ENCODE measurements around the gene ATOH8. TPM values are rescaled to one million over a fixed set of nuclear protein-coding genes. Genes with fewer than 3 reads are reported as not detected.
"Not testable (repeated sequence)": the region's sequence is repeated elsewhere in the genome, so short reads cannot be mapped to it uniquely, and the experiment has no call there.

Gene ATOH8
- polyA plus RNA-seq, 2 of the 4 experiments (the other 2 are of a cell fraction) = 1.8 to 20.0 TPM

DNA sequence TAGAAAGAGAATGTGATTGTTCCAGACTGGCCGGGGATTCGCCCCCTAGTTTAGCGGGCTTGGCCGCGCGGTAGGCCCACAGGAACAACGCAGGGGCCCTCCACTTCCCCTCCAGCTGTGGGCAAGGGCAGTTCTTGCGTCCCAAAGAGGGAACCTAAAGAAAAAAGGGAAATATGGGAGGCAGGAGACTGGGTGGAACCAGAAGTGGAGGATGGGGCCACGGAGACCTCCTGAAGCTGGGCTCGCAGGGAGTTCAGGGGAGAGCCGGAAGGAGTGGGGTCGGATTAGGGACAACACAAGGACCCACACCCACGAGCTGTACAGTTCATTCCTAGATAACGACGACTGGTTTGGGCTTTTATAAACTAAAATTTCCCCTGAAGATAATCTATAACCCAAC, 41.5 kb upstream of the ATOH8 start:
- POLR2A ChIA-PET = no interaction called here
- no peaks in the 10 kb centered on the region for H3K9me3 ChIP-seq
- FAIRE-seq = no peak
- no peak overlapping the region for H3K4me3 ChIP-seq
- H3K4me2 ChIP-seq = no peak overlapping the region
- no peak for TF ChIP-seq CEBPB (IDR thresholded peaks at IDR 0.05)
- TF ChIP-seq ZC3H11A (IDR thresholded peaks at IDR 0.05) = no peak
- TF ChIP-seq FOSL2 (IDR thresholded peaks at IDR 0.05) = no peak
- TF ChIP-seq FOSL2 (CRISPR knock-in tag; IDR thresholded peaks at IDR 0.05) = no peak
- WGBS (ENCODE audit: missing lambda C conversion rate) = 85% methylated on average over 15 of the region's 15 CpGs
- peak overlapping the region in 1 of 2 experiments; percentile 68; a peak in 1 of 6 replicates for H3K27ac ChIP-seq
- peaks cover 23% of the 10 kb centered on the region for H3K4me1 ChIP-seq
- no peak for DNase-seq (ENCODE audit: low read depth in 1 of 2, low spot score in 1 of 2)
- CTCF ChIA-PET = interaction anchor here (0.8 to 16.3 kb wide), 15 partner anchors 10 to 367 kb away, joined by 3 to 241 read pairs (median 8); partner anchors contain the start of gene GNLY
- no peak for ATAC-seq

DNA sequence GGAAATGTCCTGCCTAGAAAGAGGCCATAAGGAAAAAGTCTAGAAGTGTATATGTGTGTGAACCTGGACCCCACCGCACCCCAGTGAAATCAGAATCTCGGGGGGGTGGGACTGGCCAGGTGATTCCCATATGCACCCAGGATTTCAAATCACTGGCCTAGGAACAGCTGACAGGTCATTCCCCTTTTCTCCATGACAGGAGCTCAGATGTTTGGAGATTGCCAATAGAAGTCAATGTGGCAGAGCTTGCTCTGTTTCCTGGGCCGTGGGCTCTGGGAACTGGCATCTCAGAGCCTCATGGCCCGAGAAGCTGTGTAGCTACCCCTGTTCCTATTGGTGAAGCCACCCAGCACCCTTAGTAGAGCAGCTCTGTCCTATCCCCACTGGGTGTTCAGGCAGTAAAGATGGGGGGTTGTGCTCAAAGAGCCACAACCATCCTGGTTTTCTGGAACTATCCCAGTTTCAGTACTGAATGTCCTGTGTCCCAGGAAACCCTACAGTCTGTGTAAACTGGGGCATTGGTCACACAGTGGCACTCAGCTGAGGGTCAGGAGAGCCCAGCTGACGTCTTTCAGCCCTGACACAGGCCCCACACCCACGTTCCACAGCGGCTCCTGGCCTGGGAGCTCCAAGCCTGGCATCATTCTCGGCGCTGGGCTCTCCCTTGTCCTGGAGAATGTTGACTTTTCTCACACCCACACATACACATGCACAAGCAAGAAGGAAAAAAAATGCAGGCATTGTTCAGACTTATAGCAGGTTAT, 40.8 kb upstream of the ATOH8 start:
- peak overlapping the region; percentile 11 to 68; a peak in 2 of 6 replicates for H3K27ac ChIP-seq
- CTCF ChIA-PET = interaction anchor here (0.7 to 16.3 kb wide), 14 partner anchors 9 to 366 kb away, joined by 3 to 241 read pairs (median 10); partner anchors contain the start of gene GNLY
- no peak overlapping the region for H3K4me3 ChIP-seq
- TF ChIP-seq HOXA7 (CRISPR knock-in tag; IDR thresholded peaks at IDR 0.05) = no peak
- TF ChIP-seq, protein P1, sequence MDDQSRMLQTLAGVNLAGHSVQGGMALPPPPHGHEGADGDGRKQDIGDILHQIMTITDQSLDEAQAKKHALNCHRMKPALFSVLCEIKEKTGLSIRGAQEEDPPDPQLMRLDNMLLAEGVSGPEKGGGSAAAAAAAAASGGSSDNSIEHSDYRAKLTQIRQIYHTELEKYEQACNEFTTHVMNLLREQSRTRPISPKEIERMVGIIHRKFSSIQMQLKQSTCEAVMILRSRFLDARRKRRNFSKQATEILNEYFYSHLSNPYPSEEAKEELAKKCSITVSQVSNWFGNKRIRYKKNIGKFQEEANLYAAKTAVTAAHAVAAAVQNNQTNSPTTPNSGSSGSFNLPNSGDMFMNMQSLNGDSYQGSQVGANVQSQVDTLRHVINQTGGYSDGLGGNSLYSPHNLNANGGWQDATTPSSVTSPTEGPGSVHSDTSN (IDR thresholded peaks at IDR 0.05) = no peak
- TF ChIP-seq POLR2A (IDR thresholded peaks at IDR 0.05; ENCODE audit: low read length) = no peak
- TF ChIP-seq ESRRA (IDR thresholded peaks at IDR 0.05; ENCODE audit: borderline replicate concordance, low read length) = no peak
- 48% methylated on average over 9 of the region's 9 CpGs for WGBS (ENCODE audit: missing lambda C conversion rate)
- H3K4me2 ChIP-seq = peak overlapping the region; percentile 20; the same call in 1 of the 3 replicates
- H3K9me3 ChIP-seq = no peaks in the 10 kb centered on the region
- no peak for FAIRE-seq
- peaks cover 16% of the 10 kb centered on the region; the same call in 2 of the 3 replicates for H3K4me1 ChIP-seq
- peak; percentile 35 to 43; a peak in 3 of 6 replicates for ATAC-seq
- DNase-seq (ENCODE audit: low read depth in 1 of 2, low spot score in 1 of 2) = peak in 1 of 2 experiments; percentile 54
- POLR2A ChIA-PET = no interaction called here

DNA sequence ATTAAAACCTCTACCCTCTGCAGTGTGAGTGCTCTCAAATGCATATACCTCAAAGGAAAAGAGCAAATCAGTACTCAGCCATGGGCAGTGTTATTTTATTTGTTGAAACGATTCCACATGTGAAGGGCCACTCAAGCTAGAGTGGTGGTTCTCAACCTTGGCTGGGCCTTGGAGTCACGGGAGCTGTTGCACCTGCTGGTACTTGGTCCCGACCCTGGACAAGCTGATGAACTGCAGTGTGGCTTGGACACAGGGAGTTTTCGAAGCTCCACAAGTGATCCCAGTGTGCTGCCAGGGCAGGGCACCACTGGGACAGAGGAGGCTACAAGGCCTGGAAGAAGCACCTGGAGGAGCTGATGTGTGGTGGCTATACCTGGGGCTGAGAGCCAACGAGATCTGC, 40.0 kb upstream of the ATOH8 start:
- POLR2A ChIA-PET = no interaction called here
- 72% methylated on average over 5 of the region's 5 CpGs for WGBS (ENCODE audit: missing lambda C conversion rate)
- ATAC-seq = no peak
- no peaks in the 10 kb centered on the region for H3K9me3 ChIP-seq
- H3K4me3 ChIP-seq = no peak overlapping the region
- FAIRE-seq = no peak
- DNase-seq (ENCODE audit: low read depth in 1 of 2, low spot score in 1 of 2) = no peak
- TF ChIP-seq, protein P2, sequence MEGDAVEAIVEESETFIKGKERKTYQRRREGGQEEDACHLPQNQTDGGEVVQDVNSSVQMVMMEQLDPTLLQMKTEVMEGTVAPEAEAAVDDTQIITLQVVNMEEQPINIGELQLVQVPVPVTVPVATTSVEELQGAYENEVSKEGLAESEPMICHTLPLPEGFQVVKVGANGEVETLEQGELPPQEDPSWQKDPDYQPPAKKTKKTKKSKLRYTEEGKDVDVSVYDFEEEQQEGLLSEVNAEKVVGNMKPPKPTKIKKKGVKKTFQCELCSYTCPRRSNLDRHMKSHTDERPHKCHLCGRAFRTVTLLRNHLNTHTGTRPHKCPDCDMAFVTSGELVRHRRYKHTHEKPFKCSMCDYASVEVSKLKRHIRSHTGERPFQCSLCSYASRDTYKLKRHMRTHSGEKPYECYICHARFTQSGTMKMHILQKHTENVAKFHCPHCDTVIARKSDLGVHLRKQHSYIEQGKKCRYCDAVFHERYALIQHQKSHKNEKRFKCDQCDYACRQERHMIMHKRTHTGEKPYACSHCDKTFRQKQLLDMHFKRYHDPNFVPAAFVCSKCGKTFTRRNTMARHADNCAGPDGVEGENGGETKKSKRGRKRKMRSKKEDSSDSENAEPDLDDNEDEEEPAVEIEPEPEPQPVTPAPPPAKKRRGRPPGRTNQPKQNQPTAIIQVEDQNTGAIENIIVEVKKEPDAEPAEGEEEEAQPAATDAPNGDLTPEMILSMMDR (IDR thresholded peaks at IDR 0.05) = no peak
- H3K4me2 ChIP-seq = peak overlapping the region; percentile 20; the same call in 1 of the 3 replicates
- CTCF ChIA-PET = interaction anchor here (1.0 to 16.3 kb wide), 14 partner anchors 7 to 114 kb away, joined by 3 to 241 read pairs (median 11); partner anchors contain the start of gene GNLY
- H3K4me1 ChIP-seq = peaks cover 12% of the 10 kb centered on the region; the same call in 2 of the 3 replicates
- H3K27ac ChIP-seq = peak overlapping the region in 1 of 2 experiments; percentile 68; a peak in 1 of 6 replicates

DNA sequence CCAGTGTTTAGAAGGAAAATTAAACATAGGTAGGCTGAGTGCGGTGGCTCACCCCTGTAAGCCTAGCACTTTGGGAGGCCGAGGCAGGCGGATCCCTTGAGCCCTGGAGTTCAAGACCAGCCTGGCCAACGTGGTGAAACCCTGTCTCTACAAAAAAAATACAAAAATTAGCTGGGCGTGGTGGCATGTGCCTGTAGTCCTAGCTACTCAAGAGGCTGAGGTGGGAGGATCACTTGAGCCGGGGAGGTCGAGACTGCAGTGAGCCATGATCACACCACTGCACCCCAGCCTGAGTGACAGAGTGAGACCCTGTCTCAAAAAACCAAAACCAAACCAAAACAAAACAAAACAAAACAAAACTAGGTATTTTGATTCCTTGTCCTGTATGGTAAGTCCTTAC, 39.4 kb upstream of the ATOH8 start:
- Histone ChIP-seq H3K27ac (peak overlapping the region in 1 of 2 experiments; percentile 68; a peak in 1 of 6 replicates), H3K4me1 (peaks cover 12% of the 10 kb centered on the region; the same call in 2 of the 3 replicates)
- H3K9me3 ChIP-seq; DNase-seq (ENCODE audit: low read depth in 1 of 2, low spot score in 1 of 2); H3K4me2 ChIP-seq; POLR2A ChIA-PET; FAIRE-seq; ATAC-seq; H3K4me3 ChIP-seq: not testable (repeated sequence)
- CTCF ChIA-PET = interaction anchor here (1.0 to 16.3 kb wide), 12 partner anchors 8 to 113 kb away, joined by 3 to 241 read pairs (median 17); partner anchors contain the start of gene GNLY
- WGBS (ENCODE audit: missing lambda C conversion rate) = 75% methylated on average over 7 of the region's 7 CpGs

DNA sequence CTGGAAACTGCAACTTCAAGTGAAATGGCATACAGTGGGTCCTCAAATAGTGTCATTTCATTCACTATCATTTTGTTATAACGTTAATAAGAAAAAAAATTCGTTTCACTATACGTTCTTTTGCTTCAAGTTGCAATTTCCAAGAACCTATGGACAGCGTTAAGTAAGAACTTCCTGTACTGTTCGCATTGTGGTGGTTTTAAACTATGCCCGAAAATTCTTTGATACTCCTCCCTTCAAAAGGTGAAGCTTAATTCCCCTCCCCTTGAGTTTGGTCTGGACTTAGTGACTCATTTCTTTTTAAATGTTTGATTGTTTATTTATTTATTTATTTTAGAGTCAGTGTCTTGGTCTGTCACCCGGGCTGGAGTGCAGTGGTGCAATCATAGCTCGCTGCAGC, 39.0 kb upstream of the ATOH8 start:
- no peak for ATAC-seq
- ChIA-PET CTCF (interaction anchor here (1.0 to 16.3 kb wide), 10 partner anchors 8 to 113 kb away, joined by 3 to 241 read pairs (median 11); no protein-coding TSS in a partner anchor), POLR2A (no interaction called here)
- WGBS (ENCODE audit: missing lambda C conversion rate) = 60% methylated on average over 8 of the region's 8 CpGs
- no peak for FAIRE-seq
- H3K9me3 ChIP-seq = no peaks in the 10 kb centered on the region
- H3K27ac ChIP-seq = peak overlapping the region in 1 of 2 experiments; percentile 68; a peak in 1 of 6 replicates
- H3K4me2 ChIP-seq = no peak overlapping the region
- H3K4me1 ChIP-seq = peaks cover 12% of the 10 kb centered on the region; the same call in 2 of the 3 replicates
- no peak overlapping the region for H3K4me3 ChIP-seq
- no peak for DNase-seq (ENCODE audit: low read depth in 1 of 2, low spot score in 1 of 2)
- TF ChIP-seq SREBF2 (IDR thresholded peaks at IDR 0.05) (no peak), RARB (CRISPR knock-in tag; IDR thresholded peaks at IDR 0.05) (no peak), MAZ (IDR thresholded peaks at IDR 0.05; ENCODE audit: borderline replicate concordance, low read depth, low read length) (no peak), CHD2 (IDR thresholded peaks at IDR 0.05; ENCODE audit: low read length, partially characterized antibody) (no peak), HEYL (CRISPR knock-in tag; IDR thresholded peaks at IDR 0.05) (no peak)
- TF ChIP-seq, protein P1 (IDR thresholded peaks at IDR 0.05) = no peak
- TF ChIP-seq, protein P3, sequence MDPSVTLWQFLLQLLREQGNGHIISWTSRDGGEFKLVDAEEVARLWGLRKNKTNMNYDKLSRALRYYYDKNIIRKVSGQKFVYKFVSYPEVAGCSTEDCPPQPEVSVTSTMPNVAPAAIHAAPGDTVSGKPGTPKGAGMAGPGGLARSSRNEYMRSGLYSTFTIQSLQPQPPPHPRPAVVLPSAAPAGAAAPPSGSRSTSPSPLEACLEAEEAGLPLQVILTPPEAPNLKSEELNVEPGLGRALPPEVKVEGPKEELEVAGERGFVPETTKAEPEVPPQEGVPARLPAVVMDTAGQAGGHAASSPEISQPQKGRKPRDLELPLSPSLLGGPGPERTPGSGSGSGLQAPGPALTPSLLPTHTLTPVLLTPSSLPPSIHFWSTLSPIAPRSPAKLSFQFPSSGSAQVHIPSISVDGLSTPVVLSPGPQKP (IDR thresholded peaks at IDR 0.05; ENCODE audit: low read depth, low read length) = no peak

Measured in A549 (cell line).